Omental fat pad (tissue), 4 donors: ENCODE measurements around the gene PCP4. TPM values are rescaled to one million over a fixed set of nuclear protein-coding genes. Genes with fewer than 3 reads are reported as not detected.

Experiments
- ATAC-seq: fragments of 150-250 bp; one replicate; pipeline ENCODE4 v1.9.1; 2016; ENCODE audit warnings: mild to moderate bottlenecking, moderate library complexity; ENCODE audit not compliant: low FRiP score
- DNase-seq: peaks from one replicate; pipeline ENCODE4 v3.0.0-alpha.2; 2019; ENCODE audit warnings: low spot score
- CTCF ChIP-seq, 3 donors: fragments of 450-650 bp; IDR thresholded peaks; one replicate each; pipeline ENCODE4 v1.5.1; 2016 to 2017; ENCODE audit warnings: antibody characterized with exemption in 3 of 3, mild to moderate bottlenecking in 3 of 3, moderate library complexity in 2 of 3
- total RNA-seq, 4 donors: library from RNA; depleted of rRNA; stranded (reverse); fragments of >200 nt; gene quantifications; one replicate each; pipeline ENCODE4 v1.1.0, GENCODE V29; 2016

PCP4 gene
- total RNA-seq, 4 donors from 2014 or later = 2.7 to 5.1 (median 4.0) TPM; not detected in 1

GRCh38 chr21:39954570-39954969 is 87.3 kb downstream of the PCP4 start:
- DNase-seq (no peak), ATAC-seq (no peak)
- no peak for TF ChIP-seq CTCF (IDR thresholded peaks at IDR 0.05)

- DNase-seq = no peak
- ATAC-seq = no peak
- no peak for TF ChIP-seq CTCF (IDR thresholded peaks at IDR 0.05)
Measured at GRCh38 chr21:39955326-39955725, 88.1 kb downstream of the PCP4 start.

- no peak for TF ChIP-seq CTCF (IDR thresholded peaks at IDR 0.05)
- DNase-seq (no peak), ATAC-seq (no peak)
Measured at GRCh38 chr21:39956586-39956985, 89.3 kb downstream of the PCP4 start.

DNA sequence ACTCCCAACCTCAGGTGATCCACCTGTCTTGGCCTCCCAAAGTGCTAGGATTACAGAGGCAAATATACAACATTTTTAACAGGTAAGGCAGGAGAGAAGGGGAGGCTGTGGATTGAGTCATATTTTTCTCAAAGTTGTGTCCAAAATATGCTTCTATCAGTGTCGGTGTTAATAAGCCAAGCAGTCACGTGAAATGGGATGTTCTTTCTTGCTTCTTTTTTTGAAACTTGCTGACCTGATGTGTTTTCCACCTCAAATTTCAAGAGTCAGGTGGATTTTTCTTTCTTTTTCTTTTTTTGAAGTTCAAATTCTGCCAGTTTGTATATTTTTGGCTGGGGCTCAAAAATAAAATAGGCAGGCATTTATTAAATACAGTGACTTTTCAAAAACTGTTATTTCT is 91.5 kb downstream of the PCP4 start:
- no peak for TF ChIP-seq CTCF (IDR thresholded peaks at IDR 0.05)
- ATAC-seq (no peak), DNase-seq (no peak)

- TF ChIP-seq CTCF (IDR thresholded peaks at IDR 0.05) = no peak
- ATAC-seq = no peak
Measured at GRCh38 chr21:39961251-39961650, 94.0 kb downstream of the PCP4 start.

DNA sequence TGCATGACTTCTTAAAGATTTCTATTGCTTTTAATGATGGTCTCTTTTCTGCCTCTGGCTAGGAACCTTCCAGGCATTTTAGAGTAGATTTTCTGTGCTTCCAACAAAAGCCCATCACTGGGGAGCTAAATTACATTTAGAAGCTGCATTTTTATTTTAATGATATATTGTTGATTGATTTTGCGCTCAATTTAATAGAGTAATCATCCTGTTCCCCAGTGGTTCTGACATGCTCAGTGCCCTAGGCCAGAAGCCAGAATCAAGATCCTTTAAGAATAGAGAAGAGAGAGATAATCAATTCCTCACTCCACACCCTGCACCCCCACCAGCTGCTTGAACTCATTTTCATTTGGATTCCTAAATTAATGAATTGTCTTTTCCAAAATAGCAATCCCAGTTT is 97.8 kb downstream of the PCP4 start:
- DNase-seq (no peak), ATAC-seq (no peak)
- no peak for TF ChIP-seq CTCF (IDR thresholded peaks at IDR 0.05)

More at GRCh38 chr21:39961251-39961650, 94.0 kb downstream of the PCP4 start:
- no peak for DNase-seq

GRCh38 chr21:39966786-39967185 is 99.5 kb downstream of the PCP4 start:
- ATAC-seq = no peak

More at GRCh38 chr21:39966786-39967185, 99.5 kb downstream of the PCP4 start:
- no peak for TF ChIP-seq CTCF (IDR thresholded peaks at IDR 0.05)
- DNase-seq = no peak
